H1 (cell line): ENCODE data around the gene PRDX2. TPM values are rescaled to one million over a fixed set of nuclear protein-coding genes. Genes with fewer than 3 reads are reported as not detected.
A peak's percentile ranks its signal among the peaks of the same experiment; 100 is the strongest.

Experiments used
- CTCF ChIA-PET: fragments of 300-600 bp; sonication (Branson Sonifier 250); formaldehyde crosslinking; loops from one replicate; lab custom pipeline; 2021; ENCODE audit not compliant: partially characterized antibody; lab: Charles Lee
- POLR2A ChIA-PET: fragments of 300-600 bp; sonication (Branson Sonifier 250); formaldehyde crosslinking; loops from one replicate; lab custom pipeline; 2021; ENCODE audit warnings: inconsistent platforms; ENCODE audit not compliant: partially characterized antibody; lab: Charles Lee
- DNase-seq, 2 experiments: peaks; one replicate each; pipeline versions ENCODE4 v3.0.0 to v3.0.0-alpha.2; 2010 to 2022; ENCODE audit warnings: low spot score in 2 of 2, low read depth in 1 of 2, mixed read lengths in 1 of 2
- FAIRE-seq: peaks from 2 replicates; lab custom pipeline; 2011; peaks lifted over from hg19 to GRCh38; lab: Jason Lieb, UNC
- H2AFZ ChIP-seq: 2 replicates; pipeline ENCODE4 v1.8.1; 2012; ENCODE audit warnings: low read length, inconsistent platforms
- H2AK5ac ChIP-seq: 2 replicates; pipeline ENCODE4 v1.6.1; 2013; ENCODE audit warnings: low read depth, low read length
- H2BK120ac ChIP-seq: replicated peaks from 2 replicates; pipeline ENCODE3; 2013; ENCODE audit warnings: low read depth, low read length, inconsistent platforms
- H2BK12ac ChIP-seq: 2 replicates; pipeline ENCODE4 v1.6.1; 2013; ENCODE audit warnings: low read depth, low read length
- H2BK15ac ChIP-seq: 2 replicates; pipeline ENCODE4 v1.6.1; 2013; ENCODE audit warnings: low read length
- H2BK20ac ChIP-seq: 2 replicates; pipeline ENCODE4 v1.6.1; 2013; ENCODE audit warnings: low read length
- H2BK5ac ChIP-seq: 2 replicates; pipeline ENCODE4 v1.6.1; 2013; ENCODE audit warnings: low read depth, low read length
- H3K14ac ChIP-seq: 2 replicates; pipeline ENCODE4 v1.6.1; 2013; ENCODE audit warnings: inconsistent platforms; ENCODE audit not compliant: insufficient read length
- H3K18ac ChIP-seq: 2 replicates; pipeline ENCODE4 v1.6.1; 2013; ENCODE audit warnings: low read length; ENCODE audit errors: extremely low read depth
- H3K23ac ChIP-seq: 2 replicates; pipeline ENCODE4 v1.6.1; 2013; ENCODE audit warnings: inconsistent platforms; ENCODE audit not compliant: insufficient read length
- H3K23me2 ChIP-seq: 2 replicates; pipeline ENCODE4 v1.6.1; 2013; ENCODE audit warnings: low read depth, low read length
- H3K27ac ChIP-seq: 2 replicates; pipeline ENCODE4 v1.6.1; 2011; ENCODE audit warnings: low read depth, low read length, inconsistent platforms
- H3K27me3 ChIP-seq, 4 experiments: replicated peaks in 1 of 4; 1 replicate in 1 of 4; 2 replicates in 3 of 4; pipeline versions ENCODE4 v1.6.1 to v1.8.1; 2011 to 2013; ENCODE audit warnings: low read length in 3 of 4, mild to moderate bottlenecking in 3 of 4, inconsistent platforms in 2 of 4, mixed read lengths in 2 of 4, moderate library complexity in 1 of 4; ENCODE audit not compliant: control insufficient read depth in 3 of 4, insufficient read depth in 3 of 4; ENCODE audit errors: extremely low read depth in 1 of 4
- H3K36me3 ChIP-seq, 4 experiments: 2 replicates each; pipeline versions ENCODE4 v1.6.1 to v1.8.1; 2011 to 2013; ENCODE audit warnings: mild to moderate bottlenecking in 4 of 4, low read length in 3 of 4, moderate library complexity in 2 of 4, control low read depth in 1 of 4, inconsistent platforms in 1 of 4; ENCODE audit not compliant: insufficient read depth in 4 of 4, control insufficient read depth in 2 of 4
- H3K4ac ChIP-seq: replicated peaks from 2 replicates; pipeline ENCODE3; 2013; ENCODE audit warnings: low read length, low read depth, mixed read lengths, inconsistent platforms; ENCODE audit not compliant: insufficient read length
- H3K4me1 ChIP-seq, 4 experiments: replicated peaks in 1 of 4; 1 replicate in 1 of 4; 2 replicates in 3 of 4; pipeline versions ENCODE4 v1.6.1 to v1.8.1; 2011 to 2013; ENCODE audit warnings: low read length in 3 of 4, inconsistent platforms in 2 of 4, mixed read lengths in 1 of 4; ENCODE audit not compliant: insufficient read depth in 4 of 4, control insufficient read depth in 3 of 4
- H3K4me2 ChIP-seq, 2 experiments: 2 replicates each; pipeline versions ENCODE4 v1.6.1 to v1.8.1; 2011 to 2013; ENCODE audit warnings: low read depth in 2 of 2, low read length in 2 of 2, control low read depth in 1 of 2, inconsistent platforms in 1 of 2, mild to moderate bottlenecking in 1 of 2; ENCODE audit not compliant: insufficient read depth in 1 of 2
- H3K4me3 ChIP-seq, 4 experiments: fragments of 200-600, 300-600 bp in 1 of 4; sonication (generic), shearing (Covaris generic), sonication (Bioruptor Twin) in 1 of 4; 2 replicates each; pipeline versions ENCODE4 v1.5.1 to v1.8.1; 2011 to 2016; ENCODE audit warnings: low read length in 4 of 4, low read depth in 3 of 4, control low read depth in 2 of 4, inconsistent platforms in 2 of 4, mild to moderate bottlenecking in 2 of 4, mixed read lengths in 1 of 4, moderate library complexity in 1 of 4; ENCODE audit not compliant: insufficient read depth in 2 of 4; ENCODE audit errors: extremely low read depth in 1 of 4
- H3K56ac ChIP-seq: replicated peaks from 2 replicates; pipeline ENCODE3; 2013; ENCODE audit warnings: low read depth, mild to moderate bottlenecking, mixed read lengths, low read length, inconsistent platforms; ENCODE audit not compliant: insufficient read length
- H3K79me1 ChIP-seq: 2 replicates; pipeline ENCODE4 v1.6.1; 2013; ENCODE audit warnings: low read depth, low read length, control low read depth
- H3K79me2 ChIP-seq, 2 experiments: 2 replicates each; pipeline versions ENCODE4 v1.6.1 to v1.8.1; 2012 to 2013; ENCODE audit warnings: low read length in 2 of 2, mild to moderate bottlenecking in 2 of 2, inconsistent platforms in 1 of 2; ENCODE audit not compliant: insufficient read depth in 2 of 2, control insufficient read depth in 1 of 2
- H3K9ac ChIP-seq, 4 experiments: replicated peaks in 1 of 4; 1 replicate in 1 of 4; 2 replicates in 3 of 4; pipeline versions ENCODE4 v1.6.1 to v1.8.1; 2011 to 2013; ENCODE audit warnings: low read depth in 3 of 4, low read length in 3 of 4, control low read depth in 2 of 4, mild to moderate bottlenecking in 2 of 4, moderate library complexity in 2 of 4, inconsistent platforms in 1 of 4; ENCODE audit errors: extremely low read depth in 1 of 4
- H3K9me3 ChIP-seq, 2 experiments: 2 replicates each; pipeline versions ENCODE4 v1.6.1 to v1.8.1; 2012 to 2013; ENCODE audit warnings: mild to moderate bottlenecking in 2 of 2, moderate library complexity in 2 of 2, control low read depth in 1 of 2, inconsistent platforms in 1 of 2, low read depth in 1 of 2, low read length in 1 of 2, mixed read lengths in 1 of 2; ENCODE audit not compliant: insufficient read depth in 2 of 2
- H4K20me1 ChIP-seq, 2 experiments: replicated peaks in 1 of 2; 2 replicates each; pipeline versions ENCODE3 to v1.8.1; 2011 to 2013; ENCODE audit warnings: inconsistent platforms in 2 of 2, low read length in 2 of 2, mild to moderate bottlenecking in 1 of 2; ENCODE audit not compliant: insufficient read depth in 2 of 2, control insufficient read depth in 1 of 2
- H4K5ac ChIP-seq: 2 replicates; pipeline ENCODE4 v1.6.1; 2013; ENCODE audit warnings: low read length, low read depth, mixed read lengths, inconsistent platforms; ENCODE audit not compliant: insufficient read length
- H4K8ac ChIP-seq: 2 replicates; pipeline ENCODE4 v1.8.0; 2013; ENCODE audit warnings: mild to moderate bottlenecking, moderate library complexity, low read length, inconsistent platforms; ENCODE audit not compliant: insufficient read depth; ENCODE audit errors: extremely low read depth
- H4K91ac ChIP-seq: replicated peaks from 2 replicates; pipeline ENCODE3; 2013; ENCODE audit warnings: low read length, mixed read lengths, inconsistent platforms; ENCODE audit not compliant: insufficient read length
- ASH2L ChIP-seq: fragments of 200-600, 300-600 bp; sonication (generic); IDR thresholded peaks from one replicate; pipeline ENCODE4 v1.7.1; 2017; ENCODE audit warnings: low read length
- NANOG ChIP-seq: IDR thresholded peaks from 2 replicates; pipeline ENCODE4 v1.6.1; 2011; ENCODE audit warnings: low read length, low read depth, mild to moderate bottlenecking, inconsistent platforms; ENCODE audit not compliant: insufficient read depth, poor library complexity, severe bottlenecking
- POLR2A ChIP-seq, 2 experiments: IDR thresholded peaks; 1 replicate in 1 of 2; 2 replicates in 1 of 2; pipeline ENCODE4 v1.6.1; 2011; ENCODE audit warnings: low read depth in 2 of 2, low read length in 2 of 2, mild to moderate bottlenecking in 2 of 2; ENCODE audit errors: control extremely low read depth in 1 of 2
- RAD21 ChIP-seq, 2 experiments: IDR thresholded peaks in 1 of 2; conservative IDR thresholded peaks in 1 of 2; 2 replicates each; pipeline ENCODE4 v1.6.1; 2011; ENCODE audit warnings: low read depth in 2 of 2, low read length in 2 of 2, improper control_type of control experiment in 1 of 2, inconsistent platforms in 1 of 2, mild to moderate bottlenecking in 1 of 2, moderate library complexity in 1 of 2
- SUZ12 ChIP-seq: fragments of 200-600 bp; sonication (generic); IDR thresholded peaks from 2 replicates; pipeline ENCODE4 v1.6.1; 2012; ENCODE audit warnings: mild to moderate bottlenecking, inconsistent platforms, low read length, moderate library complexity, mixed read lengths
- TBP ChIP-seq: IDR thresholded peaks from 2 replicates; pipeline ENCODE4 v1.6.1; 2011; ENCODE audit warnings: low read depth, low read length, improper control_type of control experiment
- WGBS, 2 experiments: shearing (Covaris generic) in 1 of 2; methylation state at CpG; one replicate each; pipeline versions ENCODE4 v1.1.6 to v1.1.7; 2013 to 2015; ENCODE audit warnings: low lambda C conversion rate in 2 of 2, mixed read lengths in 2 of 2, inconsistent platforms in 1 of 2, low coverage in 1 of 2, missing lambda C conversion rate in 1 of 2; ENCODE audit not compliant: insufficient replicate concordance in 2 of 2, insufficient coverage in 1 of 2, insufficient read length in 1 of 2; ENCODE audit errors: extremely low coverage in 1 of 2, missing lambda C conversion rate in 1 of 2; 5-methylcytosine and 5-hydroxymethylcytosine counted together
- polyA plus RNA-seq, 7 experiments: library from polyadenylated mRNA; depleted of rRNA in 3 of 7; stranded (reverse) in 5 of 7; unstranded in 2 of 7; fragments of >200 nt in 5 of 7; fragments of 200-250 nt in 2 of 7; gene quantifications; 1 replicate in 5 of 7; 2 replicates in 1 of 7; 4 replicates in 1 of 7; pipeline versions ENCODE4 v1.2.1 to v1.2.3, GENCODE V29; 2011 to 2013; ENCODE audit warnings: missing spikeins in 2 of 7, mixed read lengths in 2 of 7
- total RNA-seq: library from RNA; stranded (reverse); fragmentation: NEBNext Ultra II Directional; extraction: Animal tissue kit (Norgen Biotek cat#: 25700); gene quantifications from 2 replicates; pipeline ENCODE4 v1.2.1, GENCODE V29; 2021
- TF ChIP-seq, protein P1 (sequence below): IDR thresholded peaks from 2 replicates; pipeline ENCODE4 v1.6.1; 2011; ENCODE audit warnings: low read length, improper control_type of control experiment
- TF ChIP-seq, protein P2 (sequence below): IDR thresholded peaks from 2 replicates; pipeline ENCODE4 v1.6.1; 2012; ENCODE audit warnings: inconsistent platforms

The PRDX2 gene
- total and polyA plus RNA-seq, 2 of the 8 experiments (the other 6 are each of a cell fraction or from before 2014, with no cell fraction given): 380 to 748 TPM

DNA sequence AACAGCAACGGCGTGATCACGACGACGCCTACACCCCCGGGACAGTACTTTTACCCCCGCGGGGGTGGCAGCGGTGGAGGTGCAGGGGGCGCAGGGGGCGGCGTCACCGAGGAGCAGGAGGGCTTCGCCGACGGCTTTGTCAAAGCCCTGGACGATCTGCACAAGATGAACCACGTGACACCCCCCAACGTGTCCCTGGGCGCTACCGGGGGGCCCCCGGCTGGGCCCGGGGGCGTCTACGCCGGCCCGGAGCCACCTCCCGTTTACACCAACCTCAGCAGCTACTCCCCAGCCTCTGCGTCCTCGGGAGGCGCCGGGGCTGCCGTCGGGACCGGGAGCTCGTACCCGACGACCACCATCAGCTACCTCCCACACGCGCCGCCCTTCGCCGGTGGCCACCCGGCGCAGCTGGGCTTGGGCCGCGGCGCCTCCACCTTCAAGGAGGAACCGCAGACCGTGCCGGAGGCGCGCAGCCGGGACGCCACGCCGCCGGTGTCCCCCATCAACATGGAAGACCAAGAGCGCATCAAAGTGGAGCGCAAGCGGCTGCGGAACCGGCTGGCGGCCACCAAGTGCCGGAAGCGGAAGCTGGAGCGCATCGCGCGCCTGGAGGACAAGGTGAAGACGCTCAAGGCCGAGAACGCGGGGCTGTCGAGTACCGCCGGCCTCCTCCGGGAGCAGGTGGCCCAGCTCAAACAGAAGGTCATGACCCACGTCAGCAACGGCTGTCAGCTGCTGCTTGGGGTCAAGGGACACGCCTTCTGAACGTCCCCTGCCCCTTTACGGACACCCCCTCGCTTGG lies 9.3 kb downstream of the PRDX2 start:
- H2AK5ac ChIP-seq: no peak overlapping the region
- H2BK120ac ChIP-seq: no peak overlapping the region
- 2% methylated on average over 71 of the region's 84 CpGs; no CpG with 5 or more reads in 1 of the 2 experiments for WGBS, 2 experiments
- H3K56ac ChIP-seq: peak overlapping the region; percentile 65
- no peak overlapping the region for H4K5ac ChIP-seq
- peaks cover 0 to 18% (median 13%) of the 10 kb centered on the region in 4 experiments; a peak in 5 of 7 replicates for H3K27me3 ChIP-seq
- peak overlapping the region; percentile 45 to 63 (median 54) for H3K9ac ChIP-seq
- no peaks in the 10 kb centered on the region for H4K20me1 ChIP-seq
- H2BK20ac ChIP-seq: no peak overlapping the region
- H2AFZ ChIP-seq: no peak overlapping the region
- peak overlapping the region; percentile 74 to 97 for H3K4me2 ChIP-seq
- H3K4me1 ChIP-seq: peaks cover 9 to 40% (median 26%) of the 10 kb centered on the region in 4 experiments
- H3K4me3 ChIP-seq: peak overlapping the region; percentile 46 to 71 (median 54)
- peak overlapping the region; percentile 87 for H4K91ac ChIP-seq
- peak overlapping the region; percentile 78; the same call in 1 of the 2 replicates for H2BK5ac ChIP-seq
- H3K79me2 ChIP-seq: no peaks in the 10 kb centered on the region
- H4K8ac ChIP-seq: peak overlapping the region; percentile 87
- FAIRE-seq (no peak), DNase-seq (peak in 1 of 2 experiments; percentile 84)
- H3K9me3 ChIP-seq: no peaks in the 10 kb centered on the region
- peak overlapping the region; percentile 95 for H3K18ac ChIP-seq
- H3K23me2 ChIP-seq: peaks cover 29% of the 10 kb centered on the region
- no peak overlapping the region for H3K14ac ChIP-seq
- H2BK15ac ChIP-seq: 0 out of 2 replicates have a peak overlapping the region, but pooled peaks have one; percentile 61
- H3K4ac ChIP-seq: peak overlapping the region; percentile 92
- no peak overlapping the region for H3K23ac ChIP-seq
- ChIA-PET POLR2A (interaction anchor here (0.7 to 15.2 kb wide), 21 partner anchors 8 to 161 kb away, joined by 3 to 317 read pairs (median 5); partner anchors contain the start of genes DNASE2, GET3, HOOK2 and PRDX2), CTCF (interaction anchor here (0.9 to 17.9 kb wide), 9 partner anchors 10 to 123 kb away, joined by 3 to 288 read pairs (median 4); partner anchors contain the start of genes RNASEH2A and THSD8)
- 0 out of 2 replicates have a peak overlapping the region, but pooled peaks have one; percentile 68 for H2BK12ac ChIP-seq
- no peak overlapping the region for H3K27ac ChIP-seq
- H3K36me3 ChIP-seq: no peaks in the 10 kb centered on the region; a peak in 1 of 8 replicates
- H3K79me1 ChIP-seq: no peaks in the 10 kb centered on the region
- peak; percentile 20 for TF ChIP-seq NANOG
- TF ChIP-seq, protein P1, sequence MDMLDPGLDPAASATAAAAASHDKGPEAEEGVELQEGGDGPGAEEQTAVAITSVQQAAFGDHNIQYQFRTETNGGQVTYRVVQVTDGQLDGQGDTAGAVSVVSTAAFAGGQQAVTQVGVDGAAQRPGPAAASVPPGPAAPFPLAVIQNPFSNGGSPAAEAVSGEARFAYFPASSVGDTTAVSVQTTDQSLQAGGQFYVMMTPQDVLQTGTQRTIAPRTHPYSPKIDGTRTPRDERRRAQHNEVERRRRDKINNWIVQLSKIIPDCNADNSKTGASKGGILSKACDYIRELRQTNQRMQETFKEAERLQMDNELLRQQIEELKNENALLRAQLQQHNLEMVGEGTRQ: peak; percentile 65
- TF ChIP-seq POLR2A (IDR thresholded peaks at IDR 0.05; ENCODE audit: control extremely low read depth in 1 of 2, low read depth in 2 of 2, low read length in 2 of 2): no peak; a peak in 1 of 3 replicates
- TF ChIP-seq ASH2L: peak; percentile 28
- TF ChIP-seq TBP: peak; percentile 36; the same call in 1 of the 2 replicates
- peak; percentile 34; the same call in 1 of the 2 replicates for TF ChIP-seq SUZ12
- TF ChIP-seq RAD21 (IDR thresholded peaks at IDR 0.05 in 1 of 2, conservative IDR thresholded peaks at IDR 0.05 in 1 of 2; ENCODE audit: low read depth in 2 of 2, low read length in 2 of 2): no peak
- TF ChIP-seq, protein P2, sequence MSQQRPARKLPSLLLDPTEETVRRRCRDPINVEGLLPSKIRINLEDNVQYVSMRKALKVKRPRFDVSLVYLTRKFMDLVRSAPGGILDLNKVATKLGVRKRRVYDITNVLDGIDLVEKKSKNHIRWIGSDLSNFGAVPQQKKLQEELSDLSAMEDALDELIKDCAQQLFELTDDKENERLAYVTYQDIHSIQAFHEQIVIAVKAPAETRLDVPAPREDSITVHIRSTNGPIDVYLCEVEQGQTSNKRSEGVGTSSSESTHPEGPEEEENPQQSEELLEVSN: peak; percentile 91
